Ovary (tissue), 3 donors: ENCODE results near the gene PDE3B.
"Not testable (repeated sequence)": the region's sequence is repeated elsewhere in the genome, so short reads cannot be mapped to it uniquely, and the experiment has no call there.

Experiments
- EP300 ChIP-seq: sonication (generic); formaldehyde crosslinking; IDR thresholded peaks from one replicate; pipeline ENCODE4 v1.6.1; 2017; ENCODE audit warnings: antibody characterized with exemption
- POLR2A ChIP-seq: fragments of 450-650 bp; IDR thresholded peaks from one replicate; pipeline ENCODE4 v1.6.1; 2017; ENCODE audit warnings: antibody characterized with exemption, mild to moderate bottlenecking, moderate library complexity
- TF ChIP-seq, protein P1 (sequence below), 3 donors: fragments of 450-650 bp in 2 of 3; fragments of 200-600 bp in 1 of 3; IDR thresholded peaks; one replicate each; pipeline versions ENCODE4 v1.5.1 to v1.8.0; 2016 to 2022; ENCODE audit warnings: antibody characterized with exemption in 3 of 3, mild to moderate bottlenecking in 1 of 3
- donor health status: DM: no; HTN: no; CAD: no.

DNA sequence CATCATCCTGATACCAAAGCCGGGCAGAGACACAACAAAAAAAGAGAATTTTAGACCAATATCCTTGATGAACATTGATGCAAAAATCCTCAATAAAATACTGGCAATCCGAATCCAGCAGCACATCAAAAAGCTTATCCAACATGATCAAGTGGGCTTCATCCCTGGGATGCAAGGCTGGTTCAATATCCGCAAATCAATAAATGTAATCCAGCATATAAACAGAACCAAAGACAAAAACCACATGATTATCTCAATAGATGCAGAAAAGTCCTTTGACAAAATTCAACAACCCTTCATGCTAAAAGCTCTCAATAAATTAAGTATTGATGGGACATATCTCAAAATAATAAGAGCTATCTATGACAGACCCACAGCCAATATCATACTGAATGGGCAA, 21.3 kb downstream of the PDE3B start:
- TF ChIP-seq, protein P1, sequence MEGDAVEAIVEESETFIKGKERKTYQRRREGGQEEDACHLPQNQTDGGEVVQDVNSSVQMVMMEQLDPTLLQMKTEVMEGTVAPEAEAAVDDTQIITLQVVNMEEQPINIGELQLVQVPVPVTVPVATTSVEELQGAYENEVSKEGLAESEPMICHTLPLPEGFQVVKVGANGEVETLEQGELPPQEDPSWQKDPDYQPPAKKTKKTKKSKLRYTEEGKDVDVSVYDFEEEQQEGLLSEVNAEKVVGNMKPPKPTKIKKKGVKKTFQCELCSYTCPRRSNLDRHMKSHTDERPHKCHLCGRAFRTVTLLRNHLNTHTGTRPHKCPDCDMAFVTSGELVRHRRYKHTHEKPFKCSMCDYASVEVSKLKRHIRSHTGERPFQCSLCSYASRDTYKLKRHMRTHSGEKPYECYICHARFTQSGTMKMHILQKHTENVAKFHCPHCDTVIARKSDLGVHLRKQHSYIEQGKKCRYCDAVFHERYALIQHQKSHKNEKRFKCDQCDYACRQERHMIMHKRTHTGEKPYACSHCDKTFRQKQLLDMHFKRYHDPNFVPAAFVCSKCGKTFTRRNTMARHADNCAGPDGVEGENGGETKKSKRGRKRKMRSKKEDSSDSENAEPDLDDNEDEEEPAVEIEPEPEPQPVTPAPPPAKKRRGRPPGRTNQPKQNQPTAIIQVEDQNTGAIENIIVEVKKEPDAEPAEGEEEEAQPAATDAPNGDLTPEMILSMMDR (IDR thresholded peaks at IDR 0.05) = not testable (repeated sequence)
- not testable (repeated sequence) for TF ChIP-seq POLR2A, EP300
